Right kidney (tissue), 1 donor: Measurements from ENCODE around the gene RAX2.

Source experiments
- DNase-seq: peaks from one replicate; pipeline ENCODE4 v3.0.0-alpha.2; 2016

The RAX2 gene

DNA sequence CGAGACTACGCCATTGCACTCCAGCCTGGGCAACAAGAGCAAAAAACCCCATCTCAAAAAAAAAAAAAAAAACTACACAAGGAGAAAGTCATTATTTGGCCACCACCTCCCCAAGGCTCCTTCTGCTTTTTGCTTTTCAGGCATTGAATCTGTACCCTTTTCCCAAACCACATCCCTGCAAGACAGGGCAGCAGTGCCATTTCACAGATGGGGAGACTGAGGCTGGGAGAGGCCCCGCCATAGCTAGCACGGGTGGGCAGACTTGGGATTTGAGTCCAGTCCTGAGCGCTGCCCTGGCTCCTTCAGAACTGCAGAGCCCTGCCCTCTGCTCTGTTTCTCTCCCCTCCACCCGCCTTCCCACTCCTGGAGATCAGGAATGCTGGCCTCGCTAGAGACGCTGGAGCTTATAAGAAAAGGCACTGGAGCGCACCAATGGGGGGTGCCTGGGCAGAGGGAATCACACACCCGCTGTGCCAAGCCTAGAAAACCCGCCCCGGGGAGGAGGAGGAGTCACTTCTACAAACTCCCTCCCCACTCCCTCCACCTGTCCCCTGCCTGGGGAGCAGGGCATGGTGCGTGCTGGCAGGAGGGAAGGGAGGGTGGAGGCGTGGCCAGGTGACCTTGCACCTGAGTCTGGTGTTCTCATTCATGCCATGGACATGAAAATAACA, 46.3 kb downstream of the RAX2 start:
- peak; percentile 37 for DNase-seq

DNA sequence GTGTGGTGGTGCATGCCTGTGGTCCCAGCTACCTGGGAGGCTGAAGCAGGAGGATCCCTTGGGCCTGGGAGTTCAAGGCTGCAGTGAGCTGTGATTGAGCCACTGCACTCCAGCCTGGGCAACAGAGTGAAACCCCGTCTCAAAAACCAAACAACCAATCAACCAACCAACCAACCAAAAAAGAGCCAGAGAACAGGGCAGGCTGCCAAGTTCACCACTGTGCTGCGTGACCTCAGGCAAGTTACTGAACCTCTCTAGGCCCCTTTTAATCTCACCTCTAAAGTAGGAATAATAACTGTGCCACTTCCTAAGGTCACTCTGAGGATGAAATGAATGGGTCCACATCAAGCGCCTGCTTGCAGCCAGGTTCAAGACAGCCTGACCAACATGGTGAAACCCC, 46.9 kb downstream of the RAX2 start:
- no peak for DNase-seq

DNA sequence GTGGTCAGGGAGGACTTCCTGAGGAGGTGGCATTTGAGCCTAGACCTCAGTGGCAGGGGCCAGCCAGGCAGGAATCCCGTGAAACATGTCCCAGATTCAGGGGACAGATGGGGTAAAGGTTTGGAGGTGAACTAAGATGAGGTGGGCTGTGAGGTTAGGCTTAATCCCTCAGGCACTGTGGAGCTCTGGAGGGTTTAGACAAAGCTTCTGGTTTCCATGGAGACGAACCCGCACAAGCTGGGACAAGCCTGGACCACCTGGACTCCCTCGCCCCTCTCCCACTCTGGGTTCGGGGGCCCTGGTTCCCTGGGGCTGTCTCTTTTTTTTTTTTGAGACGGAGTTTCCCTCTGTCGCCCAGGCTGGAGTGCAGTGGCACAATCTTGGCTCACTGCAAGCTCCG, 48.1 kb downstream of the RAX2 start:
- no peak for DNase-seq

DNA sequence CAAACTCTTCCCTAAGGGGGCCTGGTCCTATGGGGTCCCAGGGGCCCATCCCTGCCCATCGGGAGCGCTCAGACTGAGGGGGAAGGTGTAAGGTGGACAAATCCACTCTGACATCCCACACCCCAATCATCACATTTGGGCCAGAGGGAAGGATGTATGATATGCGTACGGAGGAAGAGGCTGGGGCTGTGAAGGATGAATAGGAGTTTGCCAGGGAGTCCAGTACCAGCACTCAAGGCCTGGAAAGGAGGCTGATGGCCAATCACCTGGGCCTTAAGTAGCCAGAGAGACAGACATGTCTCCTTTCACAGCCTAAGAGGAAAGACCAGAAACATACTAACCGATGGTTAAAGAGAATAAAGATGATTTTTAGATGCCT, 48.9 kb downstream of the RAX2 start:
- DNase-seq, result no peak

DNA sequence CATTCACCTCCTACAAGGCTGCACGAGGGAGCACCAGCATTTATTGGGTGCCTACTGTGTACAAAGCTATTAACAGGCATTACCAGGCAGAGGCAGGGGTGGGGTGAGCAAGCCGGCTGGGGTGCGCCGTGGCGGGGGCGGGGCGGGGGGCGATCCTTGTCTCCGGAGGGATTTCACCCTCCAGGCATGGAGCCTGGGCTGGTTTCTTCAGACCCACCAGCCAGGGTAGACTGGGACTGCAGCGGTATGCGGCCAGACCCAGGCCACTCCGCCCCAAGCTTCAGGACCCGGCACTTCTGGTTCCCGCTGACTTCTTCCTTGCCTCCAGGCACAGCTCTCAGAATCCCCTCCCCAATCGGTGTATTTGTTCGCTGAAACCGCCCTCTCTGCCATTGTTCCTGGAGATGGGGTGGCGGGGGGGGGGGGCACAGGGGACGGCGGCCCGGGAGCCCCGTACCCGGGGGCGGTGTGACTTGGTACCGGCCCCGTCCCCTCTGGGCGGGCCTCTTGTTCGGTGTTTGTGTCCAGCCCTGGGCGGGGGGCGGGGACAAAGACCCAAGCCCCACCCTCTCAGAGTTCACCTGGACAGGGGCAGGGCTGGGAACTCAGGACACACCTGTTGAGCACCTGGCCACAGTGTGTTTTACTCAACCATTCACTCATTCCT, 49.5 kb downstream of the RAX2 start:
- no peak for DNase-seq

DNA sequence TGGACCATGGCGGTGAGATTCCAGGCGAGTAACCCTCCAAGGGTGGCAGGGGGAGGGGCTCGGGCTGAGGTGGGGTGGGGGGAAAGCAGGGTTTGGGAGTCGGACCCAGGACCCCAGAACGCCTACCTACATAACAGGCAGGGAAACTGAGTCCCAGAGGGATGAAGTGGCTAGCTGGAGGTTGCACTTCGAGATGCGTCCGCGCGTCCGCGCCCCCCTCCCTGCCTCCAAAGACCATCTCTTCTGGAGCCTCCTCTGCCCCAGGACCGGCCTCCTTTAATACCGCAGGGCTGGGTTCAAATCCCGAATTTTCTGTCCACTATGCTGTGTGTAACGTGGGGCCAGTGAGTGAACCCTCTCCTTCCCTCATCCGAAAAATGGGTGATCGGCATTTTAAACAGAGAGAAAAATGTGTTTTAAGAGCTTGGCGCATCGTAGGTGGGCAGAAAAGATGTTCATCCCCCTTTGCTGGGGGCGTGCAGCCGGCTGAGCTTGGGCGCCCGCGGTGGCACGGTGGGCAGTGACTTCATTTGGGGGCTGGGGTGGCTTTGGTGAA, 50.1 kb downstream of the RAX2 start:
- DNase-seq, result no peak

DNA sequence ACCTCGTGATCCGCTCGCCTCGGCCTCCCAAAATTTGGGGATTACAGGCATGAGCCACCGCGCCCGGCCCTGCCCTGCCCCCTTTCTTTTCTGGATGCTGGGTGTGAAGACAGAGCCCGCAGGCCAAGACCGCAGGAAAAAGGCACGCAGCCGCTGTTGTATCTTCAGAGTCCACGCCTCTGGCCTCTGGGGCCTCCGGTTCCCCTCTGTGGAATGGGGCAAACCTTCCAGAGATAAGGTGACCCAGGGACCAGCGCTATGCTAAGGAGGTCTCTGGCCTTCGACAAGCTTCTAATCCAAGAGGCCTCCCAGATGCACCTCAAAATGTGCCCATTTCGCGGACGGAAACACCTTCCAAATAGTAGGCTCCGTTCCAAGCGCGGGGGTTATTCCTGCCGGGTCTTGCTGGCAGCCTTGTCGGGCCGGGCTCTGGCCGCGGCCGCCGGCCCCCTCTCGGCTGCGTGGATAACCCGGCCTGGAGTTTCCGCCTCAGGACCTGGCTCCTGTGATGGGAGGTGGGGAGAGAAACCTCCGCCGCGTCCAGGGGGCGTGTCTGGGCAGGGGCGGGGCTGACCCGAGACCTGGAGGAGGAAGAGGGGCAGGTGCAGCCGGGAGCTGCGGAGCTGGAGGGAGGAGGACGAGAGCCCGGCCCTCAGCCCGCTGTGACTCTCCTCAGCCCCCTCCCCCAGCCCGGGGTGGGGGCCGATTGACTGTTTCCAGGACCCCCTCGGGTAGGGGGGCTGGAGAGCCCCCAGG, 50.7 kb downstream of the RAX2 start:
- DNase-seq, result peak; percentile 87

DNA sequence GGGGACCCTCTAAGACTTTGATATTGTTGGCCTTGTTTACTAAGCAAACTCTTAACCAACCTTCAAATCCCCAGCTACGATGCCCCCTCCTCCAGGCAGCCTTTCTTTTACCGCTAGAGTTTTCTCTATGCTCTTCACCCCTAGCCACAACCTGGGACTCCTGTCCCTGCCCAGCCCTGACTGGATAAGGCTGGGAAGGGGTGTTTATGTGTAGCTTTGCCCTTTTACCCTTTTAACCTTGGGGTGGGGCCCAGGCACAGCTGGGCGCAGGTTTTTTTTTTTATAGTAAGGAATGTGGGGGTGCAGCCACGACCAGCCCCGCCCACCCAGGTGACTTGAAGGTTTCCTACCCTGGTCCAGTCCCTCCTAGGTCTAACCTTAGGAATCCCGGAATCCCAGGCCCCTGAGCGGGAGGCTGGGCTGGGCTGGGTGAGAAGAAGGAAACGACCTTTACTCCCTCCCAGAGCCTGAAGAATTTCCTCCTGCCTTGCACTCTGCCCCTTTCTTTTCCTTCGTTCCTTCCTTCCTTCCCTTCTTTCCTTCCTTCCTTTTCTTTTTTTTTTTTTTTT, 51.6 kb downstream of the RAX2 start:
- DNase-seq, result no peak

DNA sequence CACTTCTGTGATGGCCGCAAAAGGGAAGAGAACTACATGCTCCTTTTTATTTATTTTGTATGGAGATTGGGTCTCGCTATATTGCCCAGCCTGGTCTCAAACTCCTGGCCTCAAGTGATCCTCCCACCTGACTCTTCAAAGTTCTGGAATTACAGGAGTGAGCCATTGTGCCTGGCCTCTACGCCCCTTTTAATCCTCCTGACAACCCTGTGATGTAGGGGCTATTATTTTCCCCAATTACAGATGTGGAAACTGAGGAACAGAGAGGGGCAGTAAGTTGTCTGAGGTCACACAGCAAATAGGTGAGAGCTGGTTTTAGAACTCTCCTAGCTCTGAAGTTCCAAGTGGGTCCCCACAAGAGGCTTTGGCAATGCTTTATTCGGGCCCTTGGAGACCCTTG, 52.2 kb downstream of the RAX2 start:
- no peak for DNase-seq
